NCI-H1105 (cell line): Measurements from ENCODE around the gene TRNAU1AP.
"Not testable (repeated sequence)": the region's sequence is repeated elsewhere in the genome, so short reads cannot be mapped to it uniquely, and the experiment has no call there.

Experiments used
- DNase-seq: peaks from one replicate; lab custom pipeline; 2025; lab: John Stamatoyannopoulos, UW

Gene TRNAU1AP

GRCh38 chr1:28577052-28577678 is 24.3 kb downstream of the TRNAU1AP start:
- DNase-seq: no peak

DNA sequence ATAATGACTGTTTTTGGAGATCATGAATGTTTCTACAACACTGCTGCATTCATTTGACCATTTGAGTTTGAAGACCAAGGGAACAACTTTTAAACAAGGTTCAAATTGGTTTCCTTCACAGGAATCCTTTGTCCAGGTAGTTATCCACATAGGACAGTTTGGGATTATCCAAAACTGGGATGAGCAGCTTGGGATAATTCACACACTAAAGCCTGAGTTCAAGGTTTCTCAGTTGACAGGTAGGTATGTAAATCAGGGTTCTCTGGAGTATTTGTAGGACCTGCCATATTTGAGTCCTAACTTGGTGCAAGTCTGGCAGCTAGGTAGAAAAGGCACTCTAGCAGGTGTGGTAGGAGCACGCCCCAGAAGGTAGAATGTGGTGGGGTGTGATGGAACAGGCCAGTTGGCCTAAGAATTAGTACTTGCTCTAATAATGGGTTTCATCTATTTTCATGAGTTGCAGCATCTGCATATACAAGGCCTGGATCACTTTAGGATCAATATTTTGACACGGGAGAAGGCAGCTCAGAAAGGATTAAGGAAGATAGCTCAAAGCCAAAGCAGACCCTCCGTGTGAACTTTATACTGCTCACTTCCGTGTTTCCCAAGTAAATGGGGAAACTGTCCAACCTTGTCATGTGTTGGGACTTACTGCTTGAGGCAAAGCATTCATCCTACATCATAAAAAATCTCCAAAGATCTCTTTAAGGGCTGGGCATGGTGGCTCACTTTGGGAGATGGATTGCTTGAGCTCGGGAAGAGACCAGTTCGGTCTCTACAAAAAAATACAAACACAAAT is 25.1 kb downstream of the TRNAU1AP start:
- DNase-seq: no peak

DNA sequence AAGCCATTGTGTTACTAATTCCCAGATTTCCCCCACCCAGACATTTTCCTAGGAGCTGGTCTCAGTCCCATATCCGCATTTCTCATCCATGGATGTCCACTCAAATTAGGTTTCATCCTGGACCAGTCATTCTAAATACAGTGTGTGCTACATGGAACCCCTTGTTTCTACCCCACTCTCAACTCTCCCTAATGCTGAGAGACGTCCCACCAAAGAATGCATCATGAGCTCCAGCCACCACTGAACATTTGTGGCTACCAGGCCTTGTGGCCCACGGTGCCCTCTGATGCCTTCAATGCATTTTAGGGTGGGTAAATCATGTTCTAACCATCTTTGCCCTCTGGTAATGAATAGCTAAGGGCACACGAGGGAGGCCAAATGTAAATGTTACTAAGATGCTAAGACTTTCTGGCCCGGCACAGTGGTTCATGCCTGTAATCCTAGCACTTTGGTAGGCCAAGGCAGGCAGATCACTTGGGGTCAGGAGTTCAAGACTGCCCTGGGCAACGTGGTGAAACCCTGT is 25.9 kb downstream of the TRNAU1AP start:
- no peak for DNase-seq

DNA sequence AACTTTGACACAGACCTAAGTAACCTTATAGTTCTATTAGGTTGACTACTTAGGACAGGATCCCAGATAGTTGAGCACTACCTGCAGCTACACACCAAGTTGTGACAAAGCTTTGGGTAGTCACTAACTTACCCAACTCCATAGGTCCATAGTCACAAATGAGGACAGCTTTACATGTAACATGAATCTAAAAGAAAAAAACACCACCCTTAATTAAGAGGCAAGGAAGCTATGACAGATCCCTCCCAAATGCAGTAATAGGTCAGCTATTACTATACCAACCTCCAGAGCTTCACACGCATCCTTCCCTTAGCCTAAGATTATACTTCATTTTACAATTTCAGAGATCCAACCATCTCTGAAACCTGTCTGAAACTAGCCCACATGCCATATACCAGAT is 26.5 kb downstream of the TRNAU1AP start:
- DNase-seq: no peak

DNA sequence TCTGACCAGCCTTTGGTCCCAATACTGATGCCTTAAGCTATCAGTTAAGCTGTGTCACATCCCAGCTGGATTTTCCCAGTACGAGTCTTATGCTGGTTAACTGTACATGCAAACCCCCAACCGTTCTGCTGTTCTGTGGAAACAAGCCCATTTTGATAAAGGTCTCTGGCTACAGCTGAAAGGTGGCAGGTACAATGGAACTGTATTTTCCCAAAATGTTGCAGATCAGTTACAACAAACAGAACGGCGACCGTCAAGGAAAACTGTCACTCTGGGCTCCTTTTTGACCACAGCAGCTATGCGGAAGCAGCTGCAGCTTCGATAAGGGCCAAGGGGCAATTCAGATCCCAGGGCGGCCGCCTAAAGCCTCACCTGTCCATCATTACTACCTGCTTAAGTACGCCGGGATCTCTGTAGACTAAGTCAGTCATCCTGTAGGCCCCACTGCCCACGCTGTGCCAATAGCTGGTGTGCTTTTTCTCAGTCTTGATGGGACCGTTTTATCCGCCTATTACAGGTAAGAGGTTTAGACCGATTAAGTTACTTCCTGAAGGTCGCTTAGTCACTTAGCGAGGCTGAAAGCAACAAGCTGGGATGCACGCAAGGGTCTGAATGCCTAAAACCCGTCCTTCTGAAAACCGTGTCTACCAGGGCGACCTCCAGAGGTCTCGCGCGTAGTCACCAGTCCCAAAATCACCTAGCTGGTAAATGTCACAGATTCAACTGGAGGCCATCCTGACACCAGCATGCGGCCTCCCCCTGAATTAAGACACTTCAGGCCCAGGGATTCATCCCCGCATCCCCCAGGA is 28.0 kb downstream of the TRNAU1AP start:
- DNase-seq: peak; percentile 67

DNA sequence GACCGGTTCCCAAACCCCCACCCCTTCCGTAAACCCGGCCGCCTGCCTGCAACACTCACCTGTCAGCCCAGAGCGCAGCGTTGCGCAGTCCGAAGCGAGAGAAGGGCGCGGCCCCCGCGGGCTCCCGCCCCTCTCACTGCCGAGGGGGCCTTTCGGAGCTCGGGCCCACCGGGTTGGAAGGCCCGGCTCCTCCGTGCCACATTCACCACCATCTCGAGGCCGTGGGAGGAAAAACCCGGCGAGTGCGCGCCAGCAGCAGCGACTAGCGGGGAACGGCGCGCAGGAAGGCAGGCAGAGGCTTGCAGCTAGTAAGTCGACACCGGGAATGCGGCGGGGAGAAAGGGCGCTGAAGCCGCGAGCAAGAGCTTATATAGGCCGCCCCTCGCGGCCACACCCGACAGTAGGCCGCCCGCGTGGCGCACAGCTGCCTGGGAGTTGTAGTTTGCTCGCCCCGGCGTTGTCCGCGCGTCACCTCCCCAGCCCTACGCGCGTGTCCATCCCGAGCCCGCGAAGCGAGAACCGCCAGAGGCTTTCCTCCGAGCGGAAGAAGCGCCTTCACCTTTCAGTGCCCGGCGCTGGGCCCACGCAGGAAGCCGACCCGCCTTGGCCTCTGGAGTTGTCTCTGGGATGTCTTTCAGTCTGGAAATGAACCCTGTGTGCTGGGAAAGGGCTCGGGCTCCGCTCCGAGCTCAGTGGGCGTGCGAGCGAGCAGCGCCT is 28.8 kb downstream of the TRNAU1AP start:
- DNase-seq: peak; percentile 96

DNA sequence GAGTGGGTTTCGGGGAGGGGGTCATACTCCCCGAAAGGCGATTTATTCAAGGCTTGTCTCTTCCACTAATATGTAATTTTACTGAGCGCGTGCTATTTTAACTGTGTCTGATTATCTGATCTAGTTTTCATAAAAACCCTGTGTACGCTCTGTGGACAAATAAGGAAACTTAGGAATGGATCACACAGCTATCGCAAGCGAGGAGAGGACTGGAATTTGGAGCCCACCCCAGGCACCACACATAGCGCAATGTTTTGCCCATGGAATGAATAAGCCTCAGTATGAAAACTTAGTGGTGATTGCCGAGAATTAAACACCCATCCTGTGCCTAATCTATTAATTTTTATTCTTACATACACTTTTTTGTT is 29.3 kb downstream of the TRNAU1AP start:
- no peak for DNase-seq

- DNase-seq: not testable (repeated sequence)
Observed at GRCh38 chr1:28586585-28587391, 33.9 kb downstream of the TRNAU1AP start.

DNA sequence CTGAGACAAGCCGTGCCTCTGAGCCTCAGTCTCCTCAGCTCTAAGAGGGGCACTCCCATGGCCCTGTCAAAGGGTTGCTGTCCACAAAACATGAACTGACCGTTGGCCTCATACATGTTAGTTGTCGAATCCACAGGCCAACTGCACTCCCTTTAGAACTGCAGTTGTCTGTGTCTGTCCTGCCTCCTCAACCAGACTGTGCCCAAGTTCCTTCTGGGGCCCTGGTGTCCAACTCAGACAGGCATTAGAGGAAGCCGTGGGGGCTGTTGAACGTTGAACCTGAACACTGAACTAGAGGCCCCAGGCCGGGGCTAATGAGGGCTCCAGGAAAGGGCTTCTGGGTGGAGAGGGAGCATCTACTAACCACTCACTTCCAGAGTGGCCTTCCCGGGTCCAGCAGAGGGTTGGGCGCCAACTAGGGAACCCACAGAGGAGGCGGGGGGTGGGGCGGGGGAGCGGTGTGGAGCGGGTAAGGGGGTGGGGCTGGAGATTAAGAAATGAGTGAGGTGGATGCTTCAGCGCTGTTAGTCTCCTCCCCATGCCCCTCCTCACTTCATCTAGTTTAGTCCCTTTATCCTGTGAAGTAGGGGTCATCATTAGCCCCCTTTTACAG is 38.9 kb downstream of the TRNAU1AP start, which contains the start of gene RAB42:
Gene RAB42, plus strand, starts transcription at position 558 of the 613 bp plus-strand sequence. CDS start 247 bp downstream, outside the sequence.
- no peak for DNase-seq

DNA sequence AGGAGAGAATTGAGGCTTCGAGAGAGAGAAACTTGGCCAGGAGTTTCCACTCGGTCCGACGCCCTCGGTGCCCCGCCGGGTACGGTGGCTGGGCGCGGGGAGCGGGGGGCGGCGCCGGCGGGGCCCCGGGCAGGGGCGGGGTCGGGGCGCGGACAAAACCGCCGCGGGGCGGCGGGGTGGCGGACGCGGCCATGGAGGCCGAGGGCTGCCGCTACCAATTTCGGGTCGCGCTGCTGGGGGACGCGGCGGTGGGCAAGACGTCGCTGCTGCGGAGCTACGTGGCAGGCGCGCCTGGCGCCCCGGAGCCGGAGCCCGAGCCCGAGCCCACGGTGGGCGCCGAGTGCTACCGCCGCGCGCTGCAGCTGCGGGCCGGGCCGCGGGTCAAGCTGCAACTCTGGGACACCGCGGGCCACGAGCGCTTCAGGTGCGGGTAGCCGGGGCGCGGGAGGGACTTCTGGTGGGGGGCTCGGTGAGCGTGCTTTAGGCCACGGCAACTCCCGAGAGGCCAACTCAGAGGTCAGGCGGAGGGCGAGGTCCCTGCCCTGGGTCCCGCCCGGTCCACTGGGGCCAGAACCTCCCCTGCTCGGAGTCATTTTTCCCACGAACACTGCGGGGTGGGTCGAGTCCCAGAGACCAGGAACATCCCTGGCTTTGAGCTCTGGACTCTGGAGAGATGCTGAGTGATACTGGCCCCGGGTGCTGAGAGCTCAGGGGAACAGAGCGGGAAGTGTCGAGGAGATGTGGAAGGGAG is 39.6 kb downstream of the TRNAU1AP start:
- no peak for DNase-seq

DNA sequence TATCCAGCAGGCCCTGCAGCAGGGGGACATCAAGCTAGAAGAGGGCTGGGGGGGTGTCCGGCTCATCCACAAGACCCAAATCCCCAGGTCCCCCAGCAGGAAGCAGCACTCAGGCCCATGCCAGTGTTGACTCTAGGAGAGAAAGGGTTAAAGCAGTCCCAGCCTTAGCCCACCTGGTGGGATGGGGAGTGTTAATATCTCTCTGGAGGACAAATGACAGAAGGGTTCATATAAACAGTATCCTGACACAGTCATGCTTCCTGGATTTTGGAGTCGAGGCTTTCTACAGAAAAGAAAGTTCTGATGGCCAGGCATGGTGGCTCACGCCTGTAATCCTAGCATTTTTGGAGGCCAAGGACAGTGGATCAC is 41.1 kb downstream of the TRNAU1AP start:
- DNase-seq: not testable (repeated sequence)

DNA sequence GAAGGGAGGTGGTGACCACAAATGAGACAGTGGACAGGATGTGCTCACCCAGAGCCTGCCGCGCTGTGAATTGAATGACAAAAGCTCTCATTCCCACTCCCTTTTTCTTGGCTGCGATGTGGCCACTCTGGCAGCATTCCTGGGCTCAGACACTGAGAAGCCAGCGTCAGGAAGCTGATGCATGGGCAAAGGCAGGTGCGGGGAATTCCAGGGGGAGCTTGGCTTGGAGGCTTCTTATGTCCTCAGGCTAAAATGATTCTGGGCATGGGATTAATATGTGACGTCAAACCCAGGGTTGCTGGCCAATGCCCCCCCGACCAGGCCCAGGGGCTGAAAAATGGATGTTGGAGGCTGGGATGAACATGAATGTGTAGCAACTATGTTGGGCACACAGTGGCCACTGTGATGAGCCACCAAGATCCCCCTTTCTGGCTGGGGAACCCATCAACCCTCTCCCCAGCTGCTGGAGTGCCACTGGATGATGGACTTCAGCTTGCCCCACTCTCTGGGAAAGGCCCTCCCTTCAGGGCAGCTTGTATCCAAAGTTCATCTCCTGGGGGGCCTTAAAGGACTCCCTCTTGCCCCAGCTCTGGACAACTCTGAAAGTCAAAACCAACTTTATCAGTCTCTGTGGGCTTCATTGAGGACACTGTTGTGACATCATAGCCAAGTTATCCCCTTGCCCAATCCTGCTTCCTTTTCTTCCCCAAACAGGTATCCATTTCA is 42.0 kb downstream of the TRNAU1AP start:
- not testable (repeated sequence) for DNase-seq

GRCh38 chr1:28595412-28596191 is 42.7 kb downstream of the TRNAU1AP start:
- no peak for DNase-seq

- DNase-seq: not testable (repeated sequence)
Observed at GRCh38 chr1:28596276-28596675, 43.4 kb downstream of the TRNAU1AP start.

- no peak for DNase-seq
Observed at GRCh38 chr1:28601696-28602095, 48.8 kb downstream of the TRNAU1AP start.

DNA sequence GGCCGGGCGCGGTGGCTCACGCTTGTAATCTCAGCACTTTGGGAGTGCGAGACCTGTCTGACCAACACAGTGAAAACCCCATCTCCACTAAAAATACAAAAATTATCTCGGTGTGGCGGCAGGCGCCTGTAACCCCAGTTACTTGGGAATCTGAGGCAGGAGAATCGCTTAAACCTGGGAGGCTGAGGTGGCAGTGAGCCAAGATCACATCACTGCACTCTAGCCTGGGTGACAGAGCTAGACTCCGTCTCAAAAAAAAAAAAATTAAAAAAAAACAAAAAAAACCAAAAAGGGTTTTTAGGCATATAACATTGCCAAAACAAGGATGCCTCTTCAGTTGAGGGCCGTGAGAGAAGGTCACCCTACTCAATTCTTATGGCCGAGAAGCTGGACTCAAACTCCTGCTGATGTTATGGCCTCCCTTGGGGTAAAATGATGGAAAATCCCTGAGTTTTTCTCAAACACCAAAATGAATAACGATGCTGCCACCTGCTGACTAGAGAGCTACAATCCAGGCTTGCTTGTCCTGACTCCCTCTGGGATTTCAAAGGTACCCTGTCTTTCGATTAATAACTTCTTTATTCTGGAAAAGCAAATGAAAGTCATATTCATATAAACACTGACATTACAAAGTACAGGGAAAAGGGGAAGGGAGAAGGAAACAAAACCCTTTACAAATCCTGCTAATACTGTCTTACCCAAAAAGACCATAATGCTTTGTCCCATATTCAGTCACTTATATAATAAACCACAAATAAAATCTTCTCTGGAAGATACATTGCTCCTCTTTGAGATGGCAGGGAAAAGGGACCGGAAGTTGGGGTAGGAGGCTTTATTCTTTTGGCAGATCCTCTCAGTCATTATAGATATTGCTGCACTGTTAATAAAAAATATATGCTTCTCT is 49.9 kb downstream of the TRNAU1AP start:
- peak; percentile 37 for DNase-seq

DNA sequence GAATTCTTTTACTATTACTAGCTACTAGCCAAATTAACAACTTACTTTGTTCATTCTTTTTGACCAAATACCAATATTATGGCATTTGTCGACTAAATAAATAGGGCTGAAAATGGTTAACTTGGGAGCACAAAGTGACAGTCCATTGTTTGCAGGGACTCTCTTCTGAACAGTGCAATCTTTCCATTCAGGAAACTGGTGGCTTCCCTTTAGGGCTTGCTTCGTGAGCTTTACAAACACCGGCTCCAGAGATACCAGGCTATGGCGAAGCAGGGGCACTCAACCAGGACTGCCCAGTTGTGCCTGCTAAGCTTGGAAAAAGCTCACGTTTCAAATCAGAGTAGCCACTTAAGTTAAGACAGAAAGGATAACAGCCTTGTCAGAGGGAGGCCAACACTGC is 51.5 kb downstream of the TRNAU1AP start:
- DNase-seq: no peak
